NCI-H2029 treated with DMSO at 0.1 percent for 48 hours (cell line): Measurements from ENCODE around the gene RPLP2.

Source experiments
- DNase-seq: peaks from one replicate; lab custom pipeline; 2025; lab: John Stamatoyannopoulos, UW

The RPLP2 gene

GRCh38 chr11:836700-837099 lies 26.9 kb downstream of the RPLP2 start:
- no peak for DNase-seq

GRCh38 chr11:837189-837989 lies 27.6 kb downstream of the RPLP2 start:
- no peak for DNase-seq

DNA sequence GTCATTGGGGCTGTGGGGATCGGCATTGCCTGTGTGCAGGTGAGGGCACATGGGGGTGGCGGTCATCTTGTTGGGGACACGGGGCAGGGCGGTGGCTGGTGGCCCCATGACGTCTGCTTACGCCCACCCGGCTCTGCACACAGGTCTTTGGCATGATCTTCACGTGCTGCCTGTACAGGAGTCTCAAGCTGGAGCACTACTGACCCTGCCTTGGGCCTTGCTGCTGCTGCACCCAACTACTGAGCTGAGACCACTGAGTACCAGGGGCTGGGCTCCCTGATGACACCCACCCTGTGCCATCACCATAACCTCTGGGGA lies 28.2 kb downstream of the RPLP2 start:
- no peak for DNase-seq

DNA sequence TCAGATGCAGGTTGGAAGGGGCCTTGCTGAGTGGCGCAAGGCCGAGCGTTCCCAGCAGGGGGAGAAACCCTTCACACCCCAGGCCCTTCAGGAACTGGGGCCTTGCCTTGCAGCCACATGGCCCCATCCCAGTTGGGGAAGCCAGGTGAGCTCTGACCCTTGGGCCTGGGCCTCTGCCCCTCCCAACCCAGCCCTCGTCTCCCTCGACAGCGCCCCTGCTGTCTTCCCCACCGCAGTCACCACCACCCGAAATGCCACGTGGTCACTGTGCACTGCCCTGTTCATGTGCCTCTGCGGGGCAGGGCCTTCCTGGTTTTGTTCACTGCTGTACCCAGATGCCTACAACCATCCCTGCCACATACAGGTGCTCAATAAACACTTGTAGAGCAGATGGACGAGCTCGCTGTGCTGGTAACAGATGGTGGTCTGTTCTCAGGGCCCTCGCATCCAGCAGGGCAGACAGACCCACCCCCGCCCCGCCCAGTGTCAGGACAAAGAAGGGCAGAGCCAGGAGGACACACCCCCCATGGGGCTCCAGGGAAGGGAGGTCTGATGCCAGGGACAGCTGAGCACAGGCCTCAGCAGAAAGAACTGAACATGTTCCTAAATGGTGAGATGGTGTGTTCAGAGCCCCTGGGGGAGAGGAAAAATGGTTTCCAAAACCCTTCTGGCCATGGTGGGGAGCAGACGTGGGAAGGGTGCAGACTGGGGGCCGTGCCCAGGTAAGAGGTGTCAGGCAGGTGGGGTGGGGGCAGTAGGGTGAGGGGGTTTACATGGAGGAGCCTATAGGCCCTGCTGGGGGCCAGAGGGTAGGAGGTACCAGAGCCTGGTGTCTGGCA lies 28.9 kb downstream of the RPLP2 start:
- DNase-seq: no peak

DNA sequence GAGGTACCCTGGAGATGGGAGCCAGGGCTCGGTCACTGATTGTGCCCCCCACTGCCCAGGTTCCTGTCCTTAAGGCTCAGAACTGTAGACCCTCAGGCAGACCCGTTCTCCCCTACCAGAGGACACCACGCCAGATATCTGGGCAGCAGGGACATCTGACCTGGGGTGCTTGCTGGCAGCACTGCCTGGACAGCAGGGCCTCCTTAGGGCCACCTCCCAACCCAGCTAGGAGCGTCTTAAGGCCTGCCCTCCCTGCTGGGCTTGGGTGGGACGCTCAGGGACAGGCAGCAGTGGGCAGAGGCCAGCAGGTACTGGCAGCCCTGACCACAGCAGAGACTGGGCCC lies 29.5 kb downstream of the RPLP2 start:
- DNase-seq: no peak

- DNase-seq: no peak
Observed at GRCh38 chr11:839875-840617, 30.3 kb downstream of the RPLP2 start.

DNA sequence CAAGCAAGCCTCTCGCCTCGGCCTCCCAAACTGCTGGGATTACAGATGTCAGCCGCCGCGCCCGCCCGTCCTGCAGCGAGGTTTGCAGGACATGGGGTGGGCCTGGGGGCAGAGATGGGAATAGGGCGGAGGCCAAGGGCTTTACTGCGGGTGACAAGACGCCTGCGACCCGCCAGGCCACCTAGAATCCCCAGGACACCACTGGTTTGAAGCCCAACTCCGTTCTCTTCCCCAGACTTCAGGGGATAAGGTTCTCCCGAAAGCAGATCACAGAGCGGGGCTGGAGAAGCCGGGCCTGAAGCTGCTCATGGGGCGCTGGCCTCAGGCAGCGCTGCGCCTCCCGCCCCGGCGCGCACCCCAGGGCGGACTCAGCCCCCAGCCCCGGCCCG lies 32.2 kb downstream of the RPLP2 start:
- no peak for DNase-seq

DNA sequence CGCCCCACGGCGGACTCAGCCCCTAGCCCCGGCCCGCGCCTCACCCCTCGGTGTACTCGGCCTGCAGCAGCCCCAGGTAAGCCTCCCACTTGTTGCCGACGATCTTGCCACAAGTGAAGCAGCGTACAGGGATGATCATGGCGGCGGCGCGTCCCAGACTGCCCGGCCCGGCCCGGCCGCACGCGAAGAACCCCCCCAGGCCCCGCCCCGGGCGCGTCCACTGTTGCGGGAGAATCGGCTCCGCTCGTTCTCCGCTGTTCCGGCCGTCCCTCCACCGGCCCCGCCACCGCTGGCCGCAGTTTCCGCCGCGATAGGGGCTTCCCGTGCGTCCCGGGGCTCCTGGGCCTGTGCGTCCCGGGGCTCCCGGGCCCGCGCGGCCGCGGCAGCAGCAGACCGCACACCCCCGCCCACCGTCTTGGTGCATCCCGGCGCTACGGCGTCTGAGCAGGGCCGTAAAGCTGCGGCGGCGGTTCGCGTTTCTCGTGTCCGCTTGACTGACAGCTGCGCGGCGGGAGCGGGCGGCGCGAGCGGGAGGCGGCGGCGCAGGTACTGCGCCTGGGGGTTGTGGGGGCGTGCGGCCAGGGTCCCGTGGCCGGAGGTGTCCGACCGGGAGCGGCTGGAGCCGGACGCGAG lies 32.7 kb downstream of the RPLP2 start, which contains the start of the genes POLR2L and TSPAN4:
Gene POLR2L, minus strand, starts transcription at position 160 of the 633 bp plus-strand sequence. Its CDS starts 21 bp downstream, at position 139.
Gene TSPAN4, plus strand, starts transcription at position 483 of the 633 bp plus-strand sequence. CDS start 7,453 bp downstream, outside the sequence.
- peak; percentile 37 for DNase-seq

GRCh38 chr11:843086-843734 lies 33.4 kb downstream of the RPLP2 start:
- DNase-seq: no peak

GRCh38 chr11:843818-844692 lies 34.3 kb downstream of the RPLP2 start:
- no peak for DNase-seq

- no peak for DNase-seq
Observed at GRCh38 chr11:844693-845644, 35.2 kb downstream of the RPLP2 start.

DNA sequence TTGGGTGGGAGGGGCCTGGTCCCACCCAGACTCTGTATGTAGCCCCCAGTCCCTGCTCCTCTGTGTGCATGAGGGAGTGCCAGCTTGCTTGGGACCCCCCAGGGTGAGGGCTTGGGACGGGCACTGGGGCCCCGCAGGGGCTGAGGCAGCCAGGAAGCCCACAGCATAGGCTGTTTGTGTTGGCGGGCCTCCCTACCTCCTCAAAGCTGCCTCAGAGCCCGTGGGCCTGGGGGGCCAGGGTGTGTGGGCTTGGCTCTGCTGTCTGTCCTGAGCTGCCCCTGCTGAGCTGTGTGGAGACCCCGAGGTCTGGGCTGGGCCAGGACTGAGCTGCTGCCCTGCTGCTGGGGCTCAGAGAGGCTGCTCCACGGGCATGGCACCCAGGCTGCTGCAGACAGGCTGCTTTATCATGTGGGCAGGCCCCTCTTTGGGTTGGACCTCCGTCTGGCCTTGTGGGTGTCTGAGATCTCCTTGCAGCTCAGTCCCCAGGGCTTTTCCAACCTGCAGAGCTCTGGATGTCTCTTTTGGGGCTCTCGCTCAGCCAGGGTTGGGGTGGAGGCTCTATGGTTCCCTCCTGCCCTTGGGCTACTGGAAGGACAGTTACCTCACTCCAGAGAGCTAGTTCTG lies 36.2 kb downstream of the RPLP2 start:
- no peak for DNase-seq

DNA sequence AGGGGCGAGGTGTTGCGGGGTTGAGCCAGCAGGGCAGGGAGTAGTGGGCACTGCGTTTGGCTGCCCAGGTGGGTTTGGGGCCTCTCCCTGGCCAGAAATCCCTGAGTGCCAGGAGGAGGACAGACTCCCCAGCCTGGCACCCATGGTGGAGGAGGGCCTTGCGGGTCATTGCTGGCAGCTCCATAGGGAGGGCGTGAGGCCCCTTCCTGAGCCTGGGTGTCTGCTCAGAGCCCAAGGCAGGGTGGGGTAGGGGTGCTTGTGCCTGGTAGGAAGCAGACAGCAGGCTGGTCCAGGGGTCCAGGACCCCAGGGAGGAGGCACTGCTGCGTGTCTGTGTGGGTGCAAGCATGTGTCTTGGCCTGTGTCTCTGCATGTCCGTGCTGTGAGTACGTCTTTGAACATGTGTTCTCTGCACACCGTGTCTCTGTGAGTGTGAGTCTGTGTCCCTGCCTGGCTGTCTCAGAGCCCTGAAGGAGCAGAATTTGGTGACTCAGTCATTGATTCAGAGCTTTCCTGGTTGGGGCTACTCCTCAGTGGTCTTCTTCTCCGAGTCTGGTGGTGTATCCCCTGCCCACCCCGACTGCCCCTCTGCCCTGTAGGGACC lies 36.8 kb downstream of the RPLP2 start:
- DNase-seq: no peak

DNA sequence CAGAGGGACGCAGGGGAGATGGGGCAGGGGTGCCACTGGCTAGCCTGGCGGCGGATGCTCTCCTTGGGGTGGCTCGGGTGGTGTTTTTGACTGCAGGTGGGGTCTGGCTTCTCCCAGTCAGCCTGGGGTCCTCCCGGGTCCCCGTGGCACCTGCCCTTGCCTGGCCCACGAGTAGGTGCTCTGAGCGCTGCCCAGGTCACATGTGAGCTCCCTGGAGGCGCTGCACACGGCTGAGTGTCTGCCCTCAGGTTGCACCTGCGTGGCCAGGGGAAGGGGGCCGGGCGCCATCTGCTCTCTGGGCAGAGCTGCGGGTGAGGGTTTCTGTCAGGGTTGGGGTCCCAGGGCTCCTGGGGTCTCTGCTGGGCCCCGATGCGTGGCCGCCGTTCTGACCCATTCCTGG lies 38.1 kb downstream of the RPLP2 start:
- no peak for DNase-seq

DNA sequence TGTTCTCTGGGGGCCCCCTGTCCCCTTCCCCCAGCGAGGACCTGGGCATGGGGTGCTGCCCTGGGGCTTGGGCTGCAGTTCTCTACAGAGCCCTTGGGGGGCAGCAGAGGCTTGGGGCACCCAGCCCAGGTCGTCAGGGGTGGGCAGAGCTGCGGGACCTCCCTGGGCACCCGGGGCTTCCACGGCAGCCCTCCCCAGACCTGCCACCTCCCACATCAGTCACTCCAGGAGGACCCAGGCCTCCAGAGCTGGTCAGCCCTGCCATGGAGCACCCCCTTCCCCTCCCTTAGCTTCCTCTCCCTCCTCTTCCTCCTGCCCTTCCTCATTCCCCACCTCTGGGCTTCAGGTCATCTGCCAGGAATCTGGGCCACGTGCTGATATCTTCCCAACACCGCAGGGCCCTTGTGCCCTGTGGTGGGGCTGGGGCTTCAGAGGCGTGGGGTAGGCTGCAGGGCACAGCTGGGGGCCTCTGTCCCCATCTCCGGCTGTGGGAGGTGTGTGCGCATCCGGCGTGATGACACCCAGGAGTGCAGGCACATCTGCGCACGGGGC lies 38.7 kb downstream of the RPLP2 start:
- DNase-seq: no peak

- DNase-seq: no peak
Observed at GRCh38 chr11:849104-849824, 39.5 kb downstream of the RPLP2 start.

DNA sequence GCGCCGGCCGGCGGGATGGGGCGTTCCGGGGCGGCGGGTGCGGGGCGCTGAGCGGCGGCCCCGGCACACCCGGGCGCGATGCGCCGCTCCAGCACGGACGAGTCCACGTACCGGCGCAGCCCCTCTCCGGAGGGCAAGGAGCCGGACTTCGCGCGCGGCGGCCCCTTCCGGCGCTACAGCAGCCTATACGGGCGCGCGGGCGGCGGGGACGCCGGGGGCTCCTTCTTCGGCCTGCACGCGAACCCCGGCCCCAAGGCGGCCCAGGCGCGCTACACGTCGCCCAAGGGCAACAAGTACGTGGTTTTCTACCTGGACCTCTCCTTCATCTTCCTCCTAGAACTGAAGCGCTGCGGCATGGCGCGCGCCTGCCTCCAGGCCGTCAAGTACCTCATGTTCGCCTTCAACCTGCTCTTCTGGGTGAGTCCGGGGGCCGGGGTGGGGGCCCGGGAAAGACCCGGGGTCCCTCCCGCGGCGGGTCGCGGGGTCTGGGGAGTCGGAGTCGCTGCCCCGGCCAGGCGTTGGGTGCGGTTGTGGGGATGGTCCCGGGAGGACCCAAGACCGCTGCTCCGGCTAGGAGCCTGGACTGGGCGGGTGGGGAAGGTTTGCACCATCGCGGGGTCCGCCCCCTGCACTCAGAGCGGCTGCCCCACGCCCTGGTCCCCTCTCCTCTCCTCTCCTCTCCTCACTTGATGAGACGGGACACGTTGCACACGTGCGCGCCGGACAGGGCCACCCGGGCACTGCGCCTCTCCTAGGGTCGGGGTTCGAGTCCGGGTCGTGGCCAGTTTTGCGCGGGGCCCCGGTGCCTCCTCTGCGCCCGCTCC lies 40.4 kb downstream of the RPLP2 start:
- no peak for DNase-seq
